ENCODE measurements around the gene ADD2.

ADD2 gene, protein sequence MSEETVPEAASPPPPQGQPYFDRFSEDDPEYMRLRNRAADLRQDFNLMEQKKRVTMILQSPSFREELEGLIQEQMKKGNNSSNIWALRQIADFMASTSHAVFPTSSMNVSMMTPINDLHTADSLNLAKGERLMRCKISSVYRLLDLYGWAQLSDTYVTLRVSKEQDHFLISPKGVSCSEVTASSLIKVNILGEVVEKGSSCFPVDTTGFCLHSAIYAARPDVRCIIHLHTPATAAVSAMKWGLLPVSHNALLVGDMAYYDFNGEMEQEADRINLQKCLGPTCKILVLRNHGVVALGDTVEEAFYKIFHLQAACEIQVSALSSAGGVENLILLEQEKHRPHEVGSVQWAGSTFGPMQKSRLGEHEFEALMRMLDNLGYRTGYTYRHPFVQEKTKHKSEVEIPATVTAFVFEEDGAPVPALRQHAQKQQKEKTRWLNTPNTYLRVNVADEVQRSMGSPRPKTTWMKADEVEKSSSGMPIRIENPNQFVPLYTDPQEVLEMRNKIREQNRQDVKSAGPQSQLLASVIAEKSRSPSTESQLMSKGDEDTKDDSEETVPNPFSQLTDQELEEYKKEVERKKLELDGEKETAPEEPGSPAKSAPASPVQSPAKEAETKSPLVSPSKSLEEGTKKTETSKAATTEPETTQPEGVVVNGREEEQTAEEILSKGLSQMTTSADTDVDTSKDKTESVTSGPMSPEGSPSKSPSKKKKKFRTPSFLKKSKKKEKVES

DNA sequence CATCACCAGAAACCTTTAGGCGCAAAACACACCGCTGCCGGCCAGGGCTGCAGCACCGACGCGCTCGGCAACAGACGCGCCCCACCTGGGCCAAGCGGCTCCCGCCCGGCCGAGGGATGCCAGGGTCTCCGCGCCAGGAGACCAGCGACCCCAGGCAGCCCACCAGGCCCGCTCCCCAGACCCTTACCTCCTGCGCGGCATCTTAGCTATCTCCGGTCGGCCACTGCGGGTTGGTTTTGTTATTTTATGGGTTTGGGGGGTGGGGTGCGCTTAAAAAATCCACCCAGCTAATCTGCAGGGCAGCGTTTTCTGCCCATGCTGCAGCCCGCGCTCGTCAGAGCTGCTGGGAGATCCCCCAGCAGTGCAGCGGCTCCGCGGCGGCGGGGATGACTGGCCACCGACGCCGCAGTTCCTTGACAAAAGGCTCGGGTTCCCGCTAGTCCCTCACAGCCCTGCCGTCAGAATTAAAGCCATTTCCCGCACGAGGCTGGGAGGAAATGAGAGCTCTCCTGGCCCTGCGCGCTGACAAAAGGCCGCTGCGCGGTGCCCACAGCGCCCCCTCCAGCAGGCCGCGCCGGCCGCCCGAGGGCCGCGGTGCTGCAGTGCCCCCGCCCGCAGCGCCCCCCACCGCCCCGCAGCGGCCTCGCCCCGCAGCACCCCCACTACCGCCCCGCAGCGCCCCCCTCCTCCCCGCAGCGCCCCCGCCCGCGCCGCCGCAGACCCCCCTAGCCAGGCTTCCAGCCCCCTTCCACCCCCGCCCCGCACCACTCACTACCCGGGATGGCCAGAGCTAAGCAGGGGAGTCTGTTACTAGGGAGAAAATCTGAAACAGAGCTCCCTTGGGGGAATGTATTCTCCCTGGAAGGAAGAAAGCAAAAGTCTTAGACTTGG is at the start of gene ADD2:
ADD2 (minus strand) TSS at position 502 of the 891 bp plus-strand sequence. CDS start 61,792 bp downstream, outside the sequence.
- Mint-ChIP-seq H3K4me1 (peaks cover 11% of the 10 kb centered on the region), H3K36me3 (ENCODE audit: low read depth) (no peaks in the 10 kb centered on the region), H3K27me3 (ENCODE audit: low read depth) (peaks cover 82% of the 10 kb centered on the region), H3K9me3 (no peaks in the 10 kb centered on the region), H3K4me3 (peak within 1 kb of the TSS; percentile 85 to 92 (median 89)), H3K27ac (no peak within 1 kb of the TSS)
- TF ChIP-seq CTCF (IDR thresholded peaks at IDR 0.05; ENCODE audit: unreplicated experiment in 3 of 3): peak; percentile 23 to 32 (median 30)

GRCh38 chr2:70817284-70817954 is 49.4 kb upstream of the ADD2 start:
- Mint-ChIP-seq H3K9me3 (no peaks in the 10 kb centered on the region), H3K27ac (no peak overlapping the region), H3K36me3 (ENCODE audit: low read depth) (no peaks in the 10 kb centered on the region), H3K27me3 (ENCODE audit: low read depth) (peaks cover 28% of the 10 kb centered on the region), H3K4me3 (no peak overlapping the region), H3K4me1 (no peaks in the 10 kb centered on the region)
- no peak for TF ChIP-seq CTCF (IDR thresholded peaks at IDR 0.05; ENCODE audit: unreplicated experiment in 3 of 3)

DNA sequence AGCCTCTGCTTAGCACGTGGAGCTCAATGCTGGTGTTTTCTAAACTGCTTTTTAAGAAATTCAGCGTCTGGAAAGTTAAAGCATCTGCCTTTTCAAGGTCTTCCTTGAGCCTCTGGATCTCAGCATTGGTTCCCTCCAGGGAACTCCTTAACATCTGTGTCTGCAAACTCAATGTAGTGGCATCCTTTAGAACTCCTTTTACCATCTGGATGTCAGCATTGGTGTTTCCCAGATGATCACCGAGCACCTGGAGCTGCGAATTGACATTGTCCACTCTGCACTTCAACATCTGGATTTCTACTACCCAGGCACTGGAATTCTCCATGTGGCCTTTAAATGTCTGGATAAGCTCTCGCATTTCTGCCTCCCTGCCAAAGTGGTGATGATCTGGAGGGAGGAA is 48.7 kb upstream of the ADD2 start:
- H3K27ac Mint-ChIP-seq: no peak overlapping the region
- H3K9me3 Mint-ChIP-seq: no peaks in the 10 kb centered on the region
- H3K4me1 Mint-ChIP-seq: no peaks in the 10 kb centered on the region
- TF ChIP-seq CTCF (IDR thresholded peaks at IDR 0.05; ENCODE audit: unreplicated experiment in 3 of 3): no peak
- no peak overlapping the region for H3K4me3 Mint-ChIP-seq
- peaks cover 32% of the 10 kb centered on the region for H3K27me3 Mint-ChIP-seq (ENCODE audit: low read depth)
- H3K36me3 Mint-ChIP-seq (ENCODE audit: low read depth): no peaks in the 10 kb centered on the region

DNA sequence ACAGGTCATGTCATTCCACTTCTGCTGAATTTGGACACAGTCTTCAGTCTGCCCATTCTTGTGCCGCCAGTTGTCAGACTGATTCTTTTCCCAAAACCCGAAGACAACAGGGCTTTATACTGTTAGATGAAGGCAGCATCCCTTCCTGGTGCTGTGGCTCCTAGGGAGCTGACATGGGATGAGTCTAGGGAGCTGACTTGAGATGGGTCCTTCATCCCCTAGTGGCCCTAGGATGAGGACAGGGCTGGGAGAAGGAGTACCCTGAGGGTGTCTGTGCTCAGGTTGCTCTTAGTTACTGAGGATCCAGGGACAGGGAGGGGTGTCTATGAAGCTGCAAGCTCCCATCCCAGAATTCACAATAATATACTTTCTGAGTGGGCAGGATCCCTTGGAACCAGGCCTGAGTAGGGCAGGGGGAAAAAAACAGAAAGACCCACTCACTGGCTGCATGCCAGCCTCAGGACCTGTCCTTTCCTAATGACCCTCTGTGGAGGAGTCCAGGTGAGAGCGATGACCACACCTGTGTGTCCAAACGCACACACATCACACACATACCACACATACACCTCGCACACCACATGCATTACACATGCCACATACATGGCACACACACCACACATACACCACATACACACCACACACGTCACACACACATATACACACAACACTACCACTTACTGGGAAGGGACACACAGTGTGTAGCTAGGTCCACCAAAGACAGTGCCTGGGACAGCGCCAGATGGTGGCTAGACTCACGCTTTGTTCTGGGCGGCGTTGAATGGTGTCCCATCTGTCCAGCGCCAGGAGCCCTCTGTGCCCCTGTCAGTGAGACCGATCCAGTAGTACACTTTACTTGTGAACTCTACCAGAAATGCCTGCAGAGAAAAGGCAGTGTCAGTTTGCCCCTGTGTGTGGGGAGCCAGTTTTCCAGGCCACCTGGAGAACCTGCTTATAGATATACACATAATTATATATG is 41.3 kb upstream of the ADD2 start:
- H3K4me1 Mint-ChIP-seq: no peaks in the 10 kb centered on the region
- H3K9me3 Mint-ChIP-seq: no peaks in the 10 kb centered on the region
- H3K27ac Mint-ChIP-seq: no peak overlapping the region
- no peaks in the 10 kb centered on the region for H3K36me3 Mint-ChIP-seq (ENCODE audit: low read depth)
- H3K27me3 Mint-ChIP-seq (ENCODE audit: low read depth): peaks cover 37% of the 10 kb centered on the region
- H3K4me3 Mint-ChIP-seq: no peak overlapping the region
- TF ChIP-seq CTCF (IDR thresholded peaks at IDR 0.05; ENCODE audit: unreplicated experiment in 3 of 3): no peak

DNA sequence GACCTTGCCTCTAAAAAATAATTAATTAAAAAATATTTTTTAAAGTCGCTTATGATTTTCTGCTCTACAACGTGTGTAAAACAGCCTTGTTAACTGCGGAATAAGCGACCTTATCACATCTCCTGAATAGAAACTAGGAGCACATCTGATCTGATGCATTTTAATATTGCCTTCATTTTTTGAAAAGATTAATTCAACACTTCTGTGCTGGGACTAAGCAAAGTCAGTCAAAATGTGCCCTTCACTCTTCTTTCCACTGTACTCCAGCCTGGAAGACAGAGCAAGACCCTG is 39.8 kb upstream of the ADD2 start:
- Mint-ChIP-seq H3K4me1 (no peaks in the 10 kb centered on the region), H3K27me3 (ENCODE audit: low read depth) (peaks cover 36% of the 10 kb centered on the region), H3K27ac (no peak overlapping the region), H3K4me3 (no peak overlapping the region), H3K9me3 (no peaks in the 10 kb centered on the region), H3K36me3 (ENCODE audit: low read depth) (no peaks in the 10 kb centered on the region)
- TF ChIP-seq CTCF (IDR thresholded peaks at IDR 0.05; ENCODE audit: unreplicated experiment in 3 of 3): no peak

All from nephron (organoid).